ENCODE data around the gene FAM234B.

FAM234B gene

DNA sequence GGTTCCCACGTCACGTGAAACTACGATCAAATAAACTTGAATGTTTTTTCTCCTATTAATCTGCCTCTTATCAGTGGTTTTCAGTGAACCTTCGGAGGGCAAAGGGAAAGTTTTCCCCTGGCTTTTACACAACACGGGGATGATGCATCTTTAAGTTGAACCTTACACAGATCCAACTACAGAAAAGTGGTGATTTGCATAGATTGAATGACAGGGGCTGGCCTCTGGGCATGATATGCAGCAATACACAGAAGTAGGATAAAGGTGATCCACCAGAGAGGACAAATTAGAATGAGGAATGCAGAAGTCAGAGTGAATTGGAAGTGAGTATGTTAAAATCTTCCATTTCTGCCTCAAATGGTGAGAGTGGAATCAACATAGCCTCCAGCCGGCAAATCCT, 47.7 kb downstream of the FAM234B start:
- DNase-seq: no peak

DNA sequence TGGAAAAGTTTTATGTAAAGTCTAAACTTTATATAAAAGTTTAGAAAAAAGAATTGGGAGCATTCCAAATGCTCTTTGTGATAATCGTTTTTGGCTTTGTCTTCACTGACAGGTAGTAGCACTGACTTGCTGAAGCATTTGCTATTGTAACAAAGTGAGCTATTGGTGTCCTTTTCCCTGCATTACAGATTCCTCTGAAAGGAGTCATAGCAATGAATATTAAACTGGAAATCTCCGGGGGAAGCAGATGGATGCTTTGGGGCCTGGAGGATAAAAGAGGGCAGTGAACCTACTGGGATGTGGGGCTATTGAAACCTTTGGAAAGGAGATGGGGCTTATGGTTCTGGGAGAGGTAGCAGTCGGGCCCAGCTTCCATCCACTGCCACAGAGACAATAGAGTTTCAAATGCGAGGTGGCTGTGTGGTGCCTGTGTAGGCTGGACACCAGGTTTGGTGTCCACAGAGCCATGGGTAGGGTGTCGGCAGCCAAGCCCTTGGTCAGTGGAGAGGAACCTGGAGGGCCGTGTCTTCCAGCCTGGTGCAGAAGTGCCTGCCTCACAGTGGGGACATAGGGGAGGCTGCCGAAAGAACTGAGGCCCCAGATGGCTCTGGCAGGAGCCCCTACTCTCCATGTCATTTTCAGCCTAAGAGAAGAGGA, 49.1 kb downstream of the FAM234B start:
- DNase-seq: no peak

DNA sequence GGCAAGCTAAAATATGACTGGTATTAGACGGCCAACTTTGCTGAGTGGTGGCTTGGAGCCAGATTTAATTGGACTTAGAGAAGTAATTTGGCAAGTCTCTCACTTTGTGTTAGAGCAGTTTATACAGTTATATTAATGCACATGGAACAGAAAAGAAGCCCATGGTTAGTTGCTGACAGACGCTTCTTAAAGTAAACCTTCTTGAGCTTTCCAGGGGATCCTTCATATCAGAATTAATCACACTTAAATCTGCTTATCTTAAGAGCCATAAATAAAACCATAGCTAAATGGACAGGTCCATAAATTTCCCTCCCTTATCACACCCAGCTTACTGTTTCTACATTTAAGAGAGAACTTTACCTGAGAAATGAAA, 49.7 kb downstream of the FAM234B start:
- no peak for DNase-seq

DNA sequence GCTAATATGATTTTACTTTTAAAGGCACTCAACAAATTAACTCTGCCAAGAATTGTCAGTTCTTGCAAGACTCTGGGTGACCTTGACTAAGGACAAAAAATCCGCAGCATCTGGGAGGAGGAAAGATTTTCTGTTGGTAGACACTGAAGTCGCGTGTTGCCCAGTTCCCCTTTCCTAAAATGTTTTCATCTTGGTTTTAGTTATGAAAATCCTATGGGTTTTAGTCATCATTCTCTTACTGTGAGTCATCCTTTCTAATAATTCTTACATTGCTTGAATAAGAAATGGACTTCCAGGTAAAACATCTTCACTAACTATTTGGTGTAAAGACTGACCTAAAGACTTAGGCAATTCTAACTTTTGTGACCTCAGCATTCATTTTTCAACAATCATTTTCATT, 50.2 kb downstream of the FAM234B start:
- DNase-seq: no peak

DNA sequence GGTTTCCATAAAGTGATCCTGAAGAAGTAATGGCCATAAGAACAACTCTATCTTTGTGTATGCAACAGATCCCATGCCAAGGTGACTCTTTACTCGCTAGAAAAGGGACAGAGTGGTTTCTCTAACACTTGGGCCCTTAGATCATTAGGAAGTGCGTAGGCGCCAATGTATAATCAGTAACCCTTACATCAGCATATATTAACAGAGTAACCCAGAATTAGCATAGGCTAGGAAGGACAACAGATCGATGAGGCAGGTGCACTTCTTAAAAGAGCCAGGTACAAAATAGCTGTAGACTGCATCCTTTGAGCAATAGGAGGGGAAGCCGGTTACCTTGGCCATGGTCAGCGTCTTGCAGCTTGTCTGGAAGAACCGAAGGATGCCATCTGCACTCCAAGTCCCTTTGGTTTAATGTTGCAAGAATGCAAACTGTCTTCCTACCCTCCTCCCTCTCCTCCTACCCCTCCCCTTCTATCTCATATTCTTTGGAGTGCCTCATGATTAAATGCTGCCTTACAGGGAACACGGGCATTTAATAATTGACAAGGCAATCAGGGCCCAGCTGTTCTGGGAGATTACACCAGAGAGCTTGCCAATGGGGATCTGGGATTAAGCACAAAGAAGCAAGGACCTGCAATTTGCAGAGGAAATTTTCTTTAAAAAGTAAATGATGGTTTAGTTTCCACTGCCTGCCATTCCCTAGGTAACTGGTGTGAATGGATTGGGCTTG, 51.2 kb downstream of the FAM234B start:
- DNase-seq: no peak

DNA sequence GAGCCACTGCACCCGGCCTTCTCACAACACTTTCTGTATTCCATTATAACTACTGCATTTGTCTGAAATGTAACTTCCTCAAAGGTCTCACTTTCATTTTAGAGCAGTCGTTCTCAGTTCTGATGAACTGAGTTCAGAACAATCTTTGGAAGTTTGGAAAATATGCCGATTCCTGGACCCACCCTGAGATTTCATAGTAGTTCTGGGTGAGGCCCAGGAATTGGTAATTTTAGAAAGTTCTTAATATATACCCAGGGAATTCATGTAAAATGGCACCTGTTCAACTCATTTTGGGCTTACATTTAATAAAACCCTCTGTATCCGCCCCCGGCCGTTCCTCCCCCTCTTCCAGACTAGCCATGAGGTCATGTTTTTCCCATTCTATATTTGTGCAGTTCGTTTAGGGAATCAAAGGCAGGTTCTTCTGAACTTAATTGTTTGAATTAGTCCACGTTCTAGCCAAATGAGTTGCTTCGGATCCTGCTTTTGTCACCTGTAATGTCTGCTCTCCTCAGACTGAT, 53.4 kb downstream of the FAM234B start:
- DNase-seq: peak; percentile 44

DNA sequence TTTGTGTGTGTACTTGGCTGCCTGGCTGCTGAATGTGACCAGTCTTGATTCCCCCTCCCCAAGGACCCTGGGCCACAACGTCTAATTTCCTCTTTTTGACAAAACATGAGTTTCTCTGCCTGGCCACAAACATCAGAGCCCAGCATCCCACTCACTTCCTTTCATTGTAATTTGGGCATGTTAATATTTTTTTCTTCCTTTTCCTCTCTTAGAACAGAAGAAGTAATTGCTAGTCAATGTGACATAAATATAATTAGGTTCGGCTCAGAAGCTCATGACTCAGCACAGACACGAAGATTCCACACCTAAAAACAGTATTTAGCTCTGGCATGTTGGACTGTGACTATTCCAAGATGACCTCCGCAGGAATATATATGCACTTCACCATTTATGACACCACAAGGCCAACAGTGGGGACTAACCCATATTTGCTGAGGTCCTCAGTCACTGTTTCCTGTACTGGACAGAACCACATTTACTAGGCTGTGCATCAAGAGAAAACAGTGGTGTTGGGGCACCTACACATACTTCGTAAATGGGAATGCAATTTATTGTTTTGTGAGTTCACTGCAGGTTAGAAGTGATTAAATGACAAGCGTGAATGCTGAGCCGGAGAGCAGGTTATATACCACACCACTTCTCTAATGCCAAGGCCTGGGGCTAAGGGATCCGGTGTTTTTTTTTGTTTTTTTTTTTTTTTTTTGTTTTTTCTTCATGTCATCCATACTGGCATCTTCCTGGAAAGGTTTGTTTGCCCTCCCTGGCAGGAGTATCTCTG, 55.1 kb downstream of the FAM234B start:
- DNase-seq: no peak

DNA sequence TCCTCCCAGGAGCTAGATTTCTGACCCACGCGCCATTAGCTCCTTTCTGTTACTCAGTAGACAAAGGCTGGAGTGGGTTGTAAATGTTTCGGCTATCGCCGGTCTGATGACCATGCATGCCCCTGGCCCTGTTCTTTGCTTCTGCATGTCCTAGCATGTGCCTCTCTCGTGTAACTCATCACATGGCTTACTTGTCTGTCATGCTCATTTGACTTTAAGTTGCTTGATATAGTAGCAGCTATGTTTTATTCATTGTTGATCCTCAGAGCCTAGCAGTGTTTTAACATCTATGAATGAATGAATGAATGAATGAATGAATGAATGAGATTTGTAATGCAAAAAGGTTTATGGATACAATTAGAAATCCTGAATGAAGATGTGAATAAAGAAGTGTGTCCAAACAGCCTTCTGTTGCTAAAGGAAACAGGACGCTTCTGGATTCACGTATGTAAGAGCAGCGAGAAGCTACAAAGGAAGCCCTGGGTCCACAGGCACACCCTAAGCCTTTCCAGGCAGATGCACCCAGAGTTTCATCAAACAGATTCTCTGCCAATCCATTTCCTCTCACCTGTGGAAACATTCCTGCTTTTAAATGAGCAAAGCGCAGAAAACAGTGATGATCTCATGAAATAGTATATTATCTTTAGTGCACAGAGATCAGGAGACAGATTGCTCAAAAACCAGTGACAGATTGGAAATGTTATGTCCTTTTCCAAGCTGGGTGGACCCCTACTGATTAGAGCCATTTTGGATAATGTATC, 55.8 kb downstream of the FAM234B start:
- DNase-seq: no peak

DNA sequence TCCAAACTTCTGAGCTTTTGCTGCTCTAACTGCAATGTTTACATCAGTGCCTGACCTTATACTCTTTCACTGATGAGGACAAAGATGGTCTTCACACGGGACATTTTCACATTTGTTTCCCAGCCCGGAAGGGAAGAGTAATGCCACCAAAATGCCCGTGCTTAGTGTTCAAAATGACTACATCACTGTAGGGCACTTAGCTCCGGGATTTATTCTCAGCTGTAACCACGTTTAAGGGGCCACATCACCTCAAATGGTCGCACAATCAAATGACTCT, 56.4 kb downstream of the FAM234B start:
- no peak for DNase-seq

DNA sequence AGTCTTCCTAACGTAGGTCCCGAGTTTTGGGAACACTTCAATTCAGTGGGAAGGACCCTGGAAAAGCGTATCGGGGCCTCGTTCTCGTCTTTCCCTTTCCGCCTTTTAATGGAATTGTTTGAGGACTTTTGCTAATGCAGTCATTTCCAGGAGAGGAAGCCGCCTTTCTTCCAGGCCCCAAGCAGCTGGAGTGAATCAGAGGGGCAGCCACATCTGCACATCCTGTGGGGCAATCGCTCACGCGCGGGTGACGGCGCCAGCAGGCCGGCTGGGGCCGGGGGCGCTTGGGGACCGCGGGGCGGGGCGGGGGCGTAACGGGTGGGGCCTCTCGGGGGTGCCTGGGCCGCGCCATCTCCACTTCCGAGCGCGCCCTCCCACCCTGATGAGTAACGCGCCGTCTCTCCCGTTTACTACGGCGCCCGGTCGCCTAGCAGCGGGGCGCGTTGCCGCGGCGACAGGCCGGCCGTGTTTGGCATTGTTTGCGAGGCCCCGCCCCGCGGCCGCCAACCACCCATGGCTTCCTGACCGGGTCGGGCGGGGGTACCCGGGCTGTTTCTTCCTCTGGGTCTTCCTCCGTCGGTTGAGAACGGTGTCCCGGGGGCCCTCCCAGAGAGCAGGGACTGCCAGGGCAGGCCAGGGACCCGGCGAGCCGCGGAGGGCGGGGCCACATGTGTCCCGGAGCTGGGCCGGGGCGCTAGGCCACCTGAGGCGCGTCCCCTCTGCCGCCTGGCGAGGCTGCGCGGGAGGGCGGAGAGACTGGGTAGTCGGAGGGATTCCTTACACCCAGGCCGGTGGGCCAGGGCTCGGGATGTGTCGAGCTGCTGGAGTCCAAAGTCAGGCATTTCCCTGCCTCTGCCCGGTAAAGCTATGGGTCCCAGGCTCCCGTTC, 56.9 kb downstream of the FAM234B start:
- peak; percentile 96 for DNase-seq

DNA sequence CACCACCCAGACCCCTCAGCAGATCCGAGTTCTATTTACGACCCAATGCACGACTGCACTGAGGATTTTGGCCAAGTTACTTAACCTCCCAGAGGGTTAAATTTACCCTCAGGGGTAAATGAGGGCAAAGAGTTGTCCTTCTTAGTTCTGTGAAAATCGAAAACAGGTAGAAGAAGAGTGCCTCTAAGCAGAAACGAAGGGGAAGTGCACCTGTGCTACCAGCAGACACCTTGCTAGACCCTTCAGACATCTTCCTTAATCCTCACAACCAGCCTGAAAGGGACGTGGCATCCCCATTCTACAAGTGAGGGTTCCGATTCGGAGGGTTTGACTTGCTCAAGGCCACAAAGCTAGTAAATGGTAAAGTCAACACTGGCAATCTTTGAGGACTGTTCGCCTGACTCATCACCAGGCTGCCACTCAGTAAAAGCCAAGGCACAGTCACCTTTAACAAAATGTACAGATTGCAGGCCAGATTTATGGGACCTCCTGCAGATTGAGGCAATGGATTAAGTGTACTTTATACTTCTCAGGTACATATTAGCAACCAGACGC, 57.7 kb downstream of the FAM234B start:
- DNase-seq: no peak

DNA sequence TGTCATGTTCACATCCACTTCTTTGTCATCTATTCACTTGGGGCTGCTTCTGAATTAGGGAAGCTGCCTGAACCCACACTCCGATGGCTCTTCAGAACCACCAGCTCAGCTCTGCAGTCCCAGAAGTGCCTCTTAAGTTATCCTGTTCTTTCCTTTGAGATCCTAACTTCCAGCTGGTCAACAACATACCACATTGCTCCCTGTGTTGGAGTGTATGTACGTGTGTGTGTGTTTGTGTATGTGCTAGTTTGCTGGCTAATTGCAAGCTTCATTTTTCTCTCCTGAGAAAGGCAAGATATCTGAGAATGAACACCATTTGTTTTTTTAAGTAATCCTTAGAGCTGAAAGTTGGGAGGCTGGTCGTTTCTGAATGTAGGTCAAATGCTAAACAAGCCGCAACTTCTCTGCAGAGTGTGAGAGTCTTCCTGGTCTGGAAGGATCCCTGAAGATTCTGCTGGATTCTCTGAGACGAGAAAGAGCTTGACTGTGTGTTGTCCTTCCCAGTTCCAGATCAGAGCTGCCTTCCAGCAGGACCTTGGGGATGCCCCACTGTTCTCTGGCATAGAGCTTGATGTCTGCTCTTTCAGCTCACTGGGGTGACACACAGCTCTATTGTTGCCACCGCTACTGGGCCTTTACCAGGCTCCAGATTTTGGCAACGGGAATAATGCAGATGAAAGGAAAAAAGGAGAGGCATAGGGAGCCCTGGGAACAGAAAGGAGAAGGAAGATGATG, 58.4 kb downstream of the FAM234B start:
- DNase-seq: no peak

DNA sequence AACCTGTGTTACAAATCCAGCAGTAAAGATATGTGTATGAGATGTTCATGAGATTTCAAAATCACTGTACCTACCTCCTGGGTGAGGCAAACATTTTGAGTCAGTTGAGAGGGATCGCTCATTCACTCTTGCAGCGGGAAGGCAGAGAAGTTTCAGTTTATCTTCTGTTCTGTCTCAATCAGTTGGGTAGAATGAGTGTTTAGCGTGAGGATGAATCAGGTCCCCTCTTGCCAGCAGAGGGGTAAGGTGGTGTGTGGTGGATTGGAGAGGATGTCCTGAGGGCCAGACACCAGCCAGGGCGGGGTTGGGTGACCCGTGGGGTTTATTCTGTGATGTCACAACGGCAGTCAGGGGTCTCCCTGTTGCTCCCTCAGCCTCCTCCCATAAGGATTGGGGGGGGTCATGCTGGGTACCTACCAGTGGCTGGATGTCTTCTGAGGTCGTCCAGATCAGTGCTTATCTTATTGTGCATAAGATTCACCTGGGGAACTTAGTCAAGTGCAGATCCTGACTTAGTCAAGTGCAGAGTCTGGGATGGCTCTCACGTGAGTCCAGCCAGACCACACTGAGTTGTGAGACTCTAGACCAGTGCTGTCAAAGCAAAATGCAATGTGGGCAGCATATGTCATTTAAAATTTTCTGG, 59.3 kb downstream of the FAM234B start, which contains the start of gene GSG1:
Gene GSG1 (minus strand): TSS at position 277 of the 643 bp plus-strand sequence. CDS start 155 bp downstream, at position 122.
- no peak for DNase-seq

DNA sequence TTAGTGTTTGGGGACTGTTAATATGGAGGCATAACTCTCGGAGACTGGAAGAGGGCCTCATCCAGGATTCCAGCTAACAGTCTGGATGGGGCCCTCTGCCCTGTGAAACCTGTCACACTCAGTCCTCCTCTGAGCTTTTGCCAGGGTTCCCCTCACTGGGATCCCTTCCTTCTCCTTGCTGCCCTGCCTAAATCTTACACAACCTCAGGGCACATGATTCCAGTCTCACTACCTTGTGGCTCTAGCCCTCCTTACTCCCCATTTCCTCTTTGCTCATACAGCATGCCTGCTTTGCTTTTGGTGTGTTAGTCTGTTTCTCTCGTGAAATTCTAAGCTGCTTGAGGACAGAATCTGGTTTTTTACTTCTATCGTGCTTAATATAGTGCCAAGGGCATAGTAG, 60.2 kb downstream of the FAM234B start:
- DNase-seq: no peak

DNA sequence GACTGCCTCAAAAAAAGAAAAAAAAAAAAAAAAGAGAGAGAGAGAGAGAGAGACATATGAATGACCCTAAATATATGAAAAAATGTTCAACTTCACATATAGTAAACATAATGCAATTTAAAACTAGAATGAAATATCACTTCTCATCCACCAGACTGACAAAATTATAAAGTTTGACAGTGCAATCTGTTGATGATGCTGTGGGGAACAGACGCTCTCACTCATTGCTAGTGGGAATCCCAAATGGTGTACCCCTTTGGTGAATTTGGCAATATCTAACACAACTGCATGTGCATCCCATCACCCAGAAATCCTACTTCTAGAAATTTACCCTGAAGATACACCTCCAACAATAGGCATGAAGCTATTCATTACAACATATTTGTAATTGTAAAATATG, 61.6 kb downstream of the FAM234B start:
- no peak for DNase-seq

DNA sequence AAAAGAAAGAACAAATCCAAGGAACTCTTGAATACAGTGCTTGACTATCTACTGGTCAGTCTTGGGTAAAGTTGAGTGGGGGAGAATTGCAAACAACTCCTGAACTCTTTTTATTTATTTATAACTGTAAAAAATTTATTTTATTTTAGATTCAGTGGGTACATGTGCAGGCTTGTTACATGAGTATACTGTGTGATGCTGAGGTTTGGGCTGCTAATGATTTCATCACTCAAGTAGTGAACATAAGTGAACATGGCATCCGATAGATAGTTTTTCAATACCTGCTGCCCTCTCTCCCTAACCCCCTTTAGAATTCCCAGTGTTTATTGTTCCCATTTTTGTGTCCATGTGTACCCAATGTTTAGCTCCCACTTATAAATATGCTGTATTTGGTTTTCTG, 62.5 kb downstream of the FAM234B start:
- DNase-seq: no peak

DNA sequence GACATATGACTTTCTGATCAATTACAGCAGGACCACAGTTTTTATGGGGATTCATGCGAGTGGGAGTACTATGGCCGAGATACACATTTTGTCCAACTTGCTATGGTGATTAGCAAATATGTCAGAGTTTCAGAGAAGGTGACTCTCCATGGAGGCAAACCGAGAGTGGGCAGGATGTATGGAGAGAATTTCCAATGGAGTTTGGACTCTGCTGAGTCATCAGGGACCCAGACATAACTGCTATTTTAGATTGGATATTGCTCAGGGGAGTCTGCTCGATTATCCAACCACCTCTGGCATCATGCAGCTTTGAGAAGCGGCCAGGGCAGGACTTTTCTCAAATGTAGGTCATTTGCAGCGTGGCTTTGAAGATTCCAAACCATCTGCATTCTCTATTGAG, 68.8 kb downstream of the FAM234B start:
- DNase-seq: no peak

DNA sequence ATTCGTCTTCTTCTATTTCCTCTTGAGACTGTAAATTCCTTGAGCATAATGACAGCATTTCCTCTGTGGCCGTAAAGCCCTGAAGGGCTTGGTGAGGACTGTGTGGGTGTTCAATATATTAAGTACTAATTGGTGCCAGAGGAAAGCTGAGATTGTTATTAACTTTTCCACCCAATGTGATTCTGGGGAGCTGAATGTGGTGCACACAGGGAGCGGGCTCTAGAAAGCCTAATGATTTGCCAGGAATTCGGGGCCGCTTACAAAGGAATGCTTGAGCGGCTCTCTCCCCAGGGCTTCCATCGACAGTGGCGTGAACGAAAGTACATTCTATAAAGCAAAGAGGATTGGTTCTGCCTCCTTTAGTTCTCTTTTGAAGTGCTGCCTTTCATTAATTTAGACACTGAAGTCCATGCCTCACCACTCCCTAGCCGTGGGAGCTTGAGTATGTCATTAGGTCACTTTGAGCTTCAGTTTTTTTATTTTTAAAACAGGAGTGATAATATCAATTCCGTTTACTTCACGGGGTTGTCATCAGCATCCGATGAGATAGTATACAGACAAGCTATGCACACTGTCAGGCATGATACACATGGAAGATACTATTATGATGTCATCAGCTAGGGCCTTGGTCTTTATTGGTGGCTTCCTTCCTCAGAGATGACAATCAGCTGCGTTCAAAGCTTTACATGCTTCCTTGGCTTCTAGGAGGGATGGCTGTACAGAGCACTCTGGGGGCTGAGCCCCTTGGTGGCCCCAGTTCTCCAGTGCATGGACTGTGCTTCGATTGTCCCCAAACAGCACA, 70.3 kb downstream of the FAM234B start:
- DNase-seq: peak; percentile 65

DNA sequence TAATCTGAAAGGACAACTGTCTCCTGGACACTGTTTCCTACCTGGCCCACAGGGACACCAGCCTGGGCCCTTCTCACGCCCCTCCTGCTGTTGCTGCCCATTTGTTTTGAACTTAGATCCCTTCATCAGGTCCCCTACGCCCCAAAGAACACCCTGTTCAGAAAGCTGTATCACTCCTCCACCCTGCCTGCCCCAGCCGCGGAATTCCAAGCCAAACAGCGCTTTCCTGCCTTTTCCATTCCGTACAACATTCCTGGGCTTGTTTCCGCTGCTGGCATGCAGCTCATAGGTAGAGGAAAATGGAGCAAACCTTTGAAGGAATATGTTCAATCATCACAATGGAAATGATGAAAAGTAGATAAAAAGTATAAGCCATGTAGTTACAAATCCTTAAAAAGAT, 72.1 kb downstream of the FAM234B start:
- DNase-seq: no peak

Data from right kidney (tissue), 1 donor.